Myocyte (in vitro differentiated cells): Measurements from ENCODE around the gene IGFBP2. TPM values are rescaled to one million over a fixed set of nuclear protein-coding genes. Genes with fewer than 3 reads are reported as not detected.
A peak's percentile ranks its signal among the peaks of the same experiment; 100 is the strongest.
"Not testable (repeated sequence)": the region's sequence is repeated elsewhere in the genome, so short reads cannot be mapped to it uniquely, and the experiment has no call there.

Experiments
- DNase-seq: peaks from one replicate; pipeline ENCODE4 v3.0.0-alpha.2; 2012; ENCODE audit warnings: low read depth
- polyA plus RNA-seq: library from polyadenylated mRNA; unstranded; fragments of >200 nt; gene quantifications from one replicate; pipeline ENCODE4 v1.2.1, GENCODE V29; 2012; ENCODE audit warnings: missing spikeins
- total RNA-seq: library from RNA; depleted of rRNA; stranded (reverse); fragments of >200 nt; gene quantifications from 2 replicates; pipeline ENCODE4 v1.2.3, GENCODE V29; 2014

Gene IGFBP2, protein sequence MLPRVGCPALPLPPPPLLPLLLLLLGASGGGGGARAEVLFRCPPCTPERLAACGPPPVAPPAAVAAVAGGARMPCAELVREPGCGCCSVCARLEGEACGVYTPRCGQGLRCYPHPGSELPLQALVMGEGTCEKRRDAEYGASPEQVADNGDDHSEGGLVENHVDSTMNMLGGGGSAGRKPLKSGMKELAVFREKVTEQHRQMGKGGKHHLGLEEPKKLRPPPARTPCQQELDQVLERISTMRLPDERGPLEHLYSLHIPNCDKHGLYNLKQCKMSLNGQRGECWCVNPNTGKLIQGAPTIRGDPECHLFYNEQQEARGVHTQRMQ
- 0.42 and 0.72 TPM in 2 replicates for total RNA-seq
- 2.7 TPM for polyA plus RNA-seq

DNA sequence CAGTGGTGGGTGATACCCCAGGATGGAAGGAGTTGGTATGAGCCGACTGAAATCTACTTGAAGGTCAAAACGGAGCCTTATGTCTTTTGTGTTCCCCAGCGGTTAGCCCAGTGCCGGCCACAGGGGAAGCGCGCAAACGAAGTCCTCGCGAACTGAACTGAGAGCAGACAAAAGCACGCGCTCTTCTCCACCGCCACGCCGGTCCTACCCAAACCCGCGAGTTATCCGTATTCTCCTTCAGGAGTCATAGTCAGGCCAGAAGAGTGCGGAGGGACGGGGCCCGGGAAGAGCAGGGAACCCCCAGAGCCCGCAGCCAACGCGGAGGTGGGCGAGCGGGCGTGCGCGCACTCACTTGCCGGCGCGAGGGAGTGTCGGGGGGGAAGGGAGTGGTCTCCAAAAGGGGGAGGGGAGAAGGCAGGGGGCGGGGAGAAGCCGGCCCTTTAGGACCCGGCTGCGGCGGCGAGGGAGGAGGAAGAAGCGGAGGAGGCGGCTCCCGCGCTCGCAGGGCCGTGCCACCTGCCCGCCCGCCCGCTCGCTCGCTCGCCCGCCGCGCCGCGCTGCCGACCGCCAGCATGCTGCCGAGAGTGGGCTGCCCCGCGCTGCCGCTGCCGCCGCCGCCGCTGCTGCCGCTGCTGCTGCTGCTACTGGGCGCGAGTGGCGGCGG, at the start of gene IGFBP2:
Gene IGFBP2, plus strand, starts transcription at position 469 of the 664 bp plus-strand sequence. Its CDS starts 104 bp downstream, at position 573.
- DNase-seq: peak; percentile 6

DNA sequence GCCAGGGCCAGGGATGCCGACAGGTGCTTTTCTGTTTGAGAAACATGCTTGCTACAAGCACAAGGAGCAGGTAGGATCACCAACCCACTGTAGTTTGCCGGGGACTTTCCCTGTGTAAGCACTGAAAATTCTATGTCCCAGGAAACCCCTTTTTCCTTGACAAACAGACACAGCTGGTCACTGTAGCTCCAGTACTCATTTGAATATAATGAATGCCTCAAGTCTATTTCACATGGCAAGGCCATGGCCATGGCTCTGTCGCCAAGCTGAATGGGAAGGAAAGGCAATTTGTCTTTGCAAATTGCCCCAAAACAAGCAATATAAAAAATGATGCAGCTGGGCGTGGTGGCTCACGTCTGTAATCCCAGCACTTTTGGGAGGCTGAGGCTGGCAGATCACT, 49.6 kb upstream of the IGFBP2 start:
- peak; percentile 33 for DNase-seq

DNA sequence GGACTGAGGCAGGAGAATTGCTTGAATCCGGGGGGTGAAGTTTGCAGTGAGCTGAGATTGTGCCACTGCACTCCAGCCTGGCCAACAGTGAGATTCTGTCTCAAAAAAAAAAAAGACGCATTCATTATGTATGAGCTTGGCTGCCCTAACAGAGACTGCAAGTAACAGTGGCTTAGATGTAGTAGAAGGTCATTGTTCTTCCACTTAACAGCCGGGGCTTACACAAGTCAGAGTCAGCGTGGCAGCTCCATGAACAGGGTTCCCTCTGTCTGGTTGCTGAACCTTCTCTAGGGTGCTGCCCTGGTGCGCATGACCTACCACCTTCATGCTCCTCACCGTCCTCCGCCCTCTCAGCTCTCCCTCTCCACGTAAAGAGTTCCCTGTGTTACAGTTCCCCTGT, 49.1 kb upstream of the IGFBP2 start:
- DNase-seq: no peak

DNA sequence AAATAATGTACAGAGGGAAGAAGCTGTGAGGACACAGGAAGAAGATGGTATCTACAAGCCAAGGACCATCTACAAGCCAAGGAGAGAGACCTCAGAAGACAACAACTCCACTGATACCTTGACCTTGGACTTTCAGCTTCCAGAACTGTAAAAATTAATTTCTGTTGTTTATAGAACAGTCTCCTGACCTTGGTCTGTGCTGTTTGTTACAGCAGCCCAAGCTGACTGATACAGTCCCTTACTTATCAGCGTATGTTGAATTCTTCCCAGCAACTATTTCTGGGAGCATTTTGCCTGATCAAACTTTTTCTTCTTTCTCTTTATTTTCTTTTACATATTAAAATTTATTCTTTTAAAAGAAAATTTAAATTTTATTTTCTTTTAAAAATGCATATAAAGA, 47.8 kb upstream of the IGFBP2 start:
- DNase-seq: no peak

DNA sequence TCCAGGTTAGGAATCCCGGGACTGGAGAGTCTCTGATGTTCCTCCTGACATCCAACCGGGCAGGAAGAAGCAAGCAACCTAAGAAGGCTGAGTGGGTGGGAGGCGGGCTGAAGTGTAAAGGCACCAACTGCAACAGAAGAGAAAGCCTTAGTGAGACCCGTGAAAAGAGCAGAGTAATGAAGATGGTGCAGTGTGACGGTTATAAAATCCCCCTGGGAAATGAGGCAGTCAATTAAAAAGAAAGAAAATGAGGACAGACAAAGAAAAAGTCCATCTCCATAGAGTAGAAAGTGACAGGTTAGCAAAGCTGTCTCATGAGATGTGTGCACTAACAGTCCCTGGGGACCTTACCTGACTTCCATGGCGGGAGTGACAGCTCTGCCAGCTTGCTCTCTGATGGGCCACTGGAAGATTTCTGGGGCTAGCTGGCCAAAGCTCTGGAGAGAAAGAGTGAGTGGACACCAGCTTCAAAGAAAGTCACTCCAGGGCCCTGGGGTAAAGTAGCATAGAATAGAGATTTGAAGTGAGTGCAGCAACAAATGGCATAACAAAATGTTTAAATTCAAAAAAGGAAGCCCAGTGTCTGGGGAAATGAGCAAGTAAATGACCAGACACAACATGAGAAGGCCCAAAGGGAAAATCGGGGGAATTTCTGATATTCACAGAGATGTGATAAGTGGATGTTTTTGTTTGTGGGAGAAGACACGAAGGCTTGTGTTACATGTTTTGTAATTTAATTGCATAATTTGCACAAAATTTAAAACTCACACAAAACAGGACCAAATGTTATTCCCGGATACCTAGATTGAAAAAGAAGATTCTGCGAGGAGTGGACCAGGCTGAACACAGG, 44.1 kb upstream of the IGFBP2 start:
- DNase-seq: no peak

DNA sequence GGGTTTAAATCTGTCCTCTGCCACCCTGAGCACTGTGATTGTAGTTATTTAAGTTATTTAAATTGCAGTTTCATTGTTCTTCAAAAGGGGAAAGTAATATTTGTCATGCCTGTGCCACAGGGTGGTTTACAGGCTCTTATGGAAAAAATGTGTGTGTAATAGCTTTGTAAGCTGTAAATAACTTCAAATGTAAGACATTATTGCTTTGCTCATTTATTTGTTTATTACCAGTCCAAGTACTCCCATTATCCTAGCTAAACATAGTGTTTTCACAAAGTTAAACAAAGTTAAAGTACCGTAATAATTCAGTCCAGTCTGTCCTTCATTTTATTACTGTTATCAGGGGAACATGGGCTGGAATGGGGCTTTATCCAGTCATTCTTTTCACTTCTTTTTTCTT, 43.4 kb upstream of the IGFBP2 start:
- DNase-seq: no peak

DNA sequence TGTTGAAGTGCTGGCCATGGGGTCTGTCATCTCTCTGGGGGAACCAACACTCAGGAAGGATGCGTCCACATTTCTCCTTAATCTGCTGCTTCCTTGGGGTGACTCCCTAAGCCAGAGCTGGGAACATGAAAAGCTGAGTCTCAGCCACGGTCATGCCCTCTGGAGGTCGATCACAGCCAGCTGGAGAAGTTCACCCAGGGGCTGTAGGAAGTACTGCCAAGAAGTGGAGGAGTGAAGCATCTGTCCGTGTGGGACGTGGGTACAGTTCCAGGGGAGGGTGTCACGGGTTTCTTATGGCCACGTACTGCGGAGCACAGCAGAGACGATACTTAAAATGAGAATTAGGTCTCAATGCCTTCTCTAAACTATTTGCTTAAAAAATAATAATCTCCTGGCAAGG, 42.4 kb upstream of the IGFBP2 start:
- DNase-seq: peak; percentile 47

DNA sequence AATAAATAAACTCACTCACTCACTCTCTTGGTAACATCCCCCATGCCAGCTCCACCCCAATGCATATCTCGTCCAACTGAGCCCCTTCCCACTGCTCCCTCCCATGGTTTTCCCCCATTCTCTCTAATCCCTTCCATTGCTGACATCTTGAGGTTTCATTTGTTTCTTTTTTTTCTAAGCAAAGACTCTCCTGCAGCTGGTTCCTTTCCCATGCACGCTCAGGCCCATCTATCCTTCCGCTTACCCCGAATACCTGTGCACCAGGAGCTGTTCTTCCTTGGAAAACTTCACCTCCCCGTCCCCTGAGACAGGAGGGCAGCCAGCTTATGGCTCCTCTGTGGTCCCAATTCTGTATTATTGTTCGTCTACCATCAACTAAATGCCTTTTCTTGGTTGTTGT, 41.7 kb upstream of the IGFBP2 start:
- DNase-seq: no peak

DNA sequence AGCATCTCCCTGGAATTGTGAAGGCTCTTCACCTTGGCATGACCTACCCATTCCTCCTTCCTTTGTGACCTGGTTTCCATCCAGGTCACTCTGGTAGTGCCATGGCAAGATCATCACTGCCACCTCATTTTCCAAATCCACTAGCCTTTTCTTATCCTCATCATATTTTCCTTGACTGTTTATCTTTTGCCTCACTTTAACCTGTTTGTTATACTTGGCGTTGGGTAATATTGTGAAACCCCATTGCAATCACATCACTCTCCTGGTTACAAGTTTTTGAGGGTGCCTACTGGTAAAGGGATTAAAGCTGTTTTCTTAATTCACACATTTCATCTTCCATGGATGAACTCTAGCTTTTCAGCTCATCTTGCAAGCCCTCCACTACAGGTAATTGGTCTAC, 39.1 kb upstream of the IGFBP2 start:
- no peak for DNase-seq

DNA sequence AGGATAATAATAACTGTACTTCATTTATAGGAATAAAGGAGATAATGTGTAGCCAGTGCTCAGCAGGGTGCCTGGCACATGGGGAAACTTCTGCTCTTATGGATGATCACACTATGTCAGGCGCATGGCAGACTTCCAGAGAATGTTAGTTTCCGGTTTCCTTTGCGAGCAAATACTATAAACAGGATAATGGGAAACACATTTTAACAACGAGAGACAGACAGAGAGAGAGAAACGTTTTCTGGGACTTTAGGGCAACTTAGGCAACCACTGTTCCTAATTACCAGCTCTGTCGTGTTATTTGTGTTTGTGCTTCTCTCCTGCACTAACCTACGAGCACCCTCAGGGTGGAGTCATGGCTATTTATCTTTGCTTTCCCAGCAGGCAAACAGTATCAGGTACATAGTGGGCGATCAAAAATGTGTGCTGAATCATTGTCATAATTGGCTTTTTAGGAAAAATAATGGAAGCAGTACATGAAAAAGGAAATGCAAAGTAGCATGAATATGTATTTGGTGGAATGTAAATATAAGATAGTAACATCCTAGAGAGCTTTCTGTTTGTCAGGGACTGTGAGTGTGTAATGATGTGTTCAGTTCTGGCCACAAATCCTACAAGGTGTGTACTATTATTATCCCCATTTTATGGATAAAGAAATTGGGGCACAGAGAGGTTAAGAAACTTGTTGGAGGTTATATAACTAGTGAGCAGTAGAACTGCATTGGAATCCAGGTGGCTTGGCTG, 36.8 kb upstream of the IGFBP2 start:
- no peak for DNase-seq

DNA sequence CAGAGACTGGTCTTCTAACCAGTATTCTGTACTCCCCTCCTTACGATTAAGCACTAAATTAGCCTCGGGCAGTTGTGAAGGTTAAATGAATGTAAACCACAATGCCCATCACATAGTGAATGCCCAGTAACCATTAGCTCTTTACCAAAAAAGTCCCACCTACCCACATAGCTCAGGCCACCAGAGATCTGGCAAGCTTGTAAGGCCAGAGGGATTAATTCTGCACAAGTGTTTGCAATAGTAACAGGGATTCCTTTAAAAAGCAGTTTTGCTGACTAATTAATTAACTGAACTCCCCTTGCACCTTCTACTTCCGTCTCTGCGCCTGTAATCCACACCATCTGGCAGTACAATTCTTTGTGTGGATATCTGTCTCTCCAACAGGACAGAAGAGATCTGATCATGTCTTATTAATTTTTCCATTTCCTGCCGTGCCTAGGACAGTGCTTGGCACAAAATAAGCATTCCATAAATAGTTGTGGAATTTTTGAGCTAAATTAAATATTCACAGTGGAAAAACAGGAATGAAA, 36.2 kb upstream of the IGFBP2 start:
- DNase-seq: no peak

DNA sequence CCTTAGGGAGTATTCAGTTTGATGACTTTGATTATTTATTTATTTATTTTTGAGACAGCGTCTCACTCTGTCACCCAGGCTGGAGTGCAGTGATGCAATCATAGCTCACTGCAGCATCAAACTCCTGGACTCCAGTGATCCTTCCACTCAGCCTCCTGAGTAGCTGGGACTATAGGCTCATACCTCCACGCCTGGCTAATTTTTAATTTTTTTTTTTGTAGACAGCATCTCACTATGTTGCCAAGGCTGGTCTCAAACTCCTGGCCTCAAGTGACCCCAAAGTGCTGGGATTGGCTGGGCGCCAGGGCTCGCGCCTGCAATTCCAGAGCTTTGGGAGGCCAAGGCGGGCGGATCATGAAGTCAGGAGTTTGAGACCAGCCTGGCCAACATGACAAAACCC, 35.4 kb upstream of the IGFBP2 start:
- DNase-seq: not testable (repeated sequence)

DNA sequence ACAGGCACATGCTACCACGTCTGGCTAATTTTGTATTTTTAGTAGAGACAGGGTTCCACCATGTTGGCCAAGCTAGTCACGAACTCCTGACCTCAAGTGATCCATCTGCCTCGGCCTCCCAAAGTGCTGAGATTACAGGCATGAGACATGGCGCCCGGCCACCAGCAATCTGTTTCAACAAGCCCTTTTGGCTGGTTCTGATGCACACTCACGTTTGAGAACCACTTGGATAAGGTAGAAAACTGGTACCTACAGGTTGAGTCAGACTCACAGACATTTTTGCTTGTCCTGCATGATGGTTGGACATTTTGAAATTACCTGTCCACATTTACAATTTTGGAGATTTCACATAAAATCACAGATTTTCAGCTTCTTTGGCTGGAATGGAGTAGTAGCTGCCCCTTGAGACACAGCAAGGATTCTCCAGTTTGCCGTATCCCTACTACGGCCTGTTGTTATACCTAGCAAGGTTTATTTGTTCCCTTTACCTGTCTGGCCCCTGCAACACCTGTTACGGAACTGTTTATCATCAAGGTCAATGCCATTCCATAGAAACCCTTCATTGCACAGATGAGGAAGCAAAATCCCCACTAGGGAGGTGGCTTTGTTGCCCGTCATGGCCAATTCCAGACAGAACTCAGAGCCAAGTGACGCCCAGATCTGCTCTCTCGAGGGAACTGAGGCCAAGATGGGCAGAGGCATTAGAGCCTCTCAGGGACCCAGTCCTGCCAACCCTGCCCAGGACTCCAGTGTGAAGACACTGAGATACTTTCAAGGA, 31.4 kb upstream of the IGFBP2 start:
- DNase-seq: no peak

DNA sequence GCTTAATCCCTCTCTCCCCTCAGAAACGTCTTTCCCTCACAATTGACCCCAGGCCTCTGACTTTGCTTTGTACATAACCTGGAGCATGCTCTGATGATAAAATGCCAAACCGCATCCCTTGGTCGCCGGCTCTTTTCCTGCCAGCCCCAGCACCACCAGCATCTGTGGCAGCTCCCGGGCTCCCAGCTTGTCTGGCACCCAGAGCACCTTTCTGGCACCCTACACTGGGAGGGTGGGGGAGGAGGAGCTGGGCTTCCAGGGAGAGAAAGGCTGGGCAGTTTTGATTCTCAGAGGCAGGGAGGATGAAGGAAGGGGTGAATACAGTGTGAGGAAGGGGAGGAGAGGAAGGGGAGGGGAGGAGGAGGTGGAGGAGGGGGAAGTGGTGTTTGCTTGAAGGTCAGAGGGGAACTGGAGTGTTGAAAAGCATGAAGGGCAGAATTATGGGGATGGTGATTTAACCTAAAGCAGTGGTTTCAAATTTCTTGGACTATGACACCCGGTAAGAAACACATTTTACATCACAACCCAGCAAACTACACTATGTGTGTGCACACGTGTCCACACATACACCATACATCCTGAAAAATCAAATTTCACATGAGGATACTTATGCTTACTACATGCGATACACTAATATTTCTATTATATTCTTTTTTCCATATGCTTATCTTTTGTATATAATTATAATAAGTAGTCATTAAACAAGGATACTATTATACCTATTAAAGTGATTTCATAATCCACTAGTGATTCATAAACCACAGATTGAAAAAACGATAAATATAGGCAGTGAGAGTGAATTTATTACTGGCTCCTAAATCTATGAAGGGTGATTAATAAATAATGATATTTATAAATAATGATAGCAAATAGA, 30.0 kb upstream of the IGFBP2 start:
- no peak for DNase-seq

DNA sequence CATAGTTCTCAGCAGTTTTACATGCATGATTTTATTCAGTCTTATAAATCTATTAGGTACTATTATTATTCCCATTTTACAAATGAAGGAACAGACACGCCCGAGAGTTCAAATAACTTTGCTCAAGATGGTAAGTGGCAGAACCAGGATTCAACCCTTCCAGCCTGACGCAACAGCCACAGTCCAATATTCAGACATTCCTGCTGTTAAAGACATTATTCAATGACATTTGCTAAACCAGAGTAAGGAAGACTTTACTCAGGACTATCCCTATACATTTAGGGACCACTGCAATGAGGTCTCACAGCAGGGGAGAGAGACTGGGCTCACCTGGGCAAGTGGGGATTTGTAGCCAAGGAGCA, 29.4 kb upstream of the IGFBP2 start:
- no peak for DNase-seq

DNA sequence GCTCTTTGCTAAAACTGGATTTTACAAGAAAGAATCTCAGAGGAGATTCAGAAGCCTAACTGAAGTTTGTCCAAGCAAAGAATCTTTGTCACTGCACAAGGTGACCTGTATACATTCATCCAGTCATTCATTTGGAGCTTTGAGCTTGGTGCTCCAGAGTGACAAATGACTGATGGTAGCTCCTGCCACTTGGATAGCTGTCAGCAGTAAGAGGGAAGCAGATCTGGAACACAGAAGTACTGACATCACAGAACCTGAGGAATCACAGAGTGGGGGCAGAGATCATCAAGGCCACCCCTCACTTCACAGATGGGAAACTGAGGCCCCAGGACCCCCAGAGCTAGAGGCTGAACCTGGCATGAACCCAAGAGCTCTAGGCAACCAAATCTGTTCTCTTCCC, 28.8 kb upstream of the IGFBP2 start:
- DNase-seq: no peak

DNA sequence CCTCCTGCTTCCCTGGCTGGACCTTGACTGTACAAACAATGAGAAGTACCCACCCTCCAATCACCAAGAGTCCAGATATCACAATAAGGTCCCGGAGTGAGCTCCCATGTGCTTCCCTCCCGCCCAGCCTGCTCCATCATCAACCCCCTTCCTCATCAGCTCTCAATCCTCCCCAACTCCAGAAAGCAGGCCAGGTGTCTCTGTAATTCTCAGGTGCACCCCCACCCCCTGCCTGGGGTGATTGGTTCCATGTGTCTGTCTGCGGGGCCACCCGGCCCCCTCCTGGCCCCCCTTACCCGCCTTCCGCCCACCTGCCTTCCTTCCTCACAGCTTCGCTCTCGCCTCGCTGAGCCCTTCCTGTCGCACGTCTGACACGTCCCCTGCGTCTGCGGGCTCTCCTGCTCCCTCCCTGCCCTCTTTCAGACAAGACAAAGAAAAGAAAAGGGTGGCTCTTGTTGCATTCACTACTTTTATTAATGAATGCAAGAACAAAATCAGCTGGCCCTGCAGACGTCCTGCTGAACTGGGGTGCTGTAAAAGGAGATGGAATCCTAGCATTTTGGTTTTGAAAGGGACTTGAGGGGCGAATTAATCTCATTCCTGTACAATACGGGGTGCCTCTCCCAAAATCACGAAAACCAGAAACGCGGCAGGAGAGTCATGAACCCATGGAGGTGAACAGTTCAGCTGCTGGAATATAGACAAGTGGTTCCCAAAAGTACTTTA, 26.5 kb upstream of the IGFBP2 start:
- no peak for DNase-seq

DNA sequence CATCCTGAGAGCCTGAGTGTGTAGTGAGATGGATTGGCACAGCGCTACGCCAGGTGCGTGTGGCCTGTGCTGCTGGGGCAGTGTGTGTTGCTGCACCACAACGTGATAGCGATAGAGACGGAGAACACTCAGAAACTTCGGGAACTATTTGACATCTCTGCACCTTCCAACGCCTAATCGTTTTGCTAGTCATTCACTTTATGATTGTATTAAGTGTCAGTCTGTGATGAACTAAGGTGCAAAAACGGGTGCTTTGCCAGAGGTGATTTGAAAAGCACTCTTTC, 26.0 kb upstream of the IGFBP2 start:
- DNase-seq: no peak

DNA sequence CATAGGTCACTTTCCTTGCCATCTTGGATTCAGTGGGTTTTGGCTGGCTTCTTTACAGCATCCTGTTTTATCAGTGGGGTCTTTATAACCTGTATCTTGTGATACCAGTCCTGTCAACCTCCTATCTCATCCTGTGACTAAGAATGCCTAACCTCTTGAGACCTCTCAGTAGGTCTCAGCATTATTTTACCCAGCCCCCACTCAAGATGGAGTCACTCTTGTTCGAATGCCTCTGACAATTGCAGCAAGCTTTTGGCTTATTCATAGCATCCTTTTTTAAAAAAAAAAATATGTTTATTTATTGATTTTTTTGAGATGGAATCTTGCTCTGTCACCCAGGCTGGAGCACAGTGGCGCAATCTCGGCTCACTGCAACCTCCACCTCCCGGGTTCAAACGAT, 24.7 kb upstream of the IGFBP2 start:
- no peak for DNase-seq
